Measurements from ENCODE around the gene ERGIC1.

The ERGIC1 gene

DNA sequence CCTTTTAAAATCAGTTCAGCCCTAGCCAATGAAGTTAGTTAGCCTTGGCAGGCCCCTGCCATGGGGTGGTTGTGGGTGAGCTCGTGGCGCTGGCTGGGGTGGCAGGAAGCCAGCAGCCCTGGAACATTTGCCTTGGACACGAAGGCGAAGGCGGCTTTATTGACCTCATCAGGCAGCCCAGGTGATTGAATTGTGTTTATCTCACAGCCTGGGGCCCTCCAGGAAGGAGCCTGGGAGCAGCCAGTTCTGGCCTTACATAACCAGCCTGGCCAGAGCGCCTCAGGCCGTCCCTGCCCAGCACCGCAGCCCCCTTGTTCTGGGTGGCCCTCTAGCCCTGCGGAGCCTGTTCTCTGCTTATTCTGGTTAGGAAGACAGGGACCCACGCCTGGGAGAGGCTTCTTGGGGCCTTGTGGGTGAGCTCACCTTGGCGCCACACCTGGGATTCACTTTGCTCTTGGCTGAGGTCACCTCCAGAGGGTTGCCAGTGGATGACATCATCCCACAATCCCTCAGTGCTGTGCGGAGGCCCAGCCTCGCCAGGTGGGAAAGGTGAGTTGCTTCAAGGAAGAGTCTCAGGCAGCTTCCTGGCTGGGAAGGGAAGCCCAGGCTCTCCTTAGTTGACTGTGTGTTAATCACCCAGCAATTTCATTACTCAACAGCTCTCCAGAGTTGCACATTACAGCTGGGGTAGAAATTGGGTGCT is 70.7 kb downstream of the ERGIC1 start:
- no peak for DNase-seq

DNA sequence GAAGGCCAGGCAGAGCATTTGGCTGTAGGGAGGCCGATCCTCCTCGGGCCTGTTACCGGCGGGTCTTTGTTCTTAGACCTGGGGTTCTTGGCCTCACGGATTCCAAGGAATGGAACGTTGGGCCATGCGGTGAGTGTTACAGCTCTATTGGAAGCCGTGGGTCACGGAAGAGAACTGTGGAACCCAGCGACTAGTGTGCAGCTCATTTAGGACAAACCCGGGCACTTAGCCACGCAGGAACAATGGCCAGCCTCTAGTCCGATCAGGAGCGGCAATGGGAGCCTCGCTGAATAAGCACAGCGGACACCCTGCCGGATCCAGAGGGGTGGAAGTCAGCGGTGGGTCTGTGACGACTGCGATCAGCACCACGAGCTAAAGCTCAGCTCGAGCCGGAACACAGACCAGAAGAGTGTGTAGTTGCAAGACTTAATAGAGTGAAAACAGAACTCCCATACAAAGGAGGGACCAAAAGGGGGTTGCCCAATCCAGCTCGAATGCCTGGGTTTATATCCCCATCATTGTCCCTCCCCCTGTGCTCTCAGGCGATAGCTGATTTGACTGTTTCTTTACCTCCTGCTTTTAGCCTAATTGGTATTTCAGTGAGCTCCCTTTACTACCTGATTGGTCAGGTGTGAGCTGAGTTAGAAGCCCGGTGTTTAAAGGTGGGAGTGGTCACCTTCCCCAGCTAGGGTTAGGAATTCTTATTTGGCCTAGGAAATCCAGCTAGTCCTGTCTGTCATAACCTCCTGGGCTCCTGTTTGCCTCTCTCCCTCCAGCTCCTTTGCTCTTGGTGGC is 71.5 kb downstream of the ERGIC1 start:
- DNase-seq, result no peak

DNA sequence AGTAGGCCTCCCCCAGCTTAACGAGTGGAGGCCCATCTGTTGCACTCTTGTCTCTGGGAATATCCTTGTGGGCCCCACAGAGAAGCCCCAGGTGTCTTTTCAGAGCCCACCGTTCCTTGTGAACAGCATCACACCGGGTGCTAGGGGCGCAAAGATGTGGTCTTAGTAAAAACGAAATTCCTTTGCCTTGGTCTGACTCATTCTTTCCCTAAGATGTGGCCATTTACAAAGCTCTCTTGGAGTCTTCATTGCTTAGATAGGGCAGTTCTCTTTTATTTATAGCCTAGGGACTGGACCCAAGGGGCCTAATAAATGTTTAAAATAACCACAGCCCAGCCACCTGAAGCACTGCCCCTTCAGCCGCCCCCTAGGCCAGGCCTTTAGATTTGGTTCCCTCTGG is 72.4 kb downstream of the ERGIC1 start:
- no peak for DNase-seq

DNA sequence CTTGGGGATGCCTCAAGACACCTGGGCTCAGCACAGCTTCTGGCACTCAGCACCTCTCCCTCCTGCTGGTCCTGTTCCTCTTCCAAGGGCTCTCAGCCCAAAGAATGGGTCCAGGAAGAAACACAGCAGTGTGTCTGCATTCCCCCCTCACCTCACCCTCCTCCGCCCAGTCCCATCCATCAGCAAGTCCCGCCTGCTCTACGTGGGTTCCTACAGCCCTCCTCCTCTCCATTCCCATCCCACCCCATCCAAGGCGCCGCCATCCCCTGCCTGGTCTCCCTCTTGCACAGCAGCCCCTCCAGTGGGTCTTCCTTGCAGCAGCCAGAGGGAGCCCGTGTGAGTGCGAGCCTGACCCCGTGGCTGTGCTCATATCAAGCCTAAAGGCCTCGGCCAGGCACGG is 72.8 kb downstream of the ERGIC1 start:
- DNase-seq, result no peak

DNA sequence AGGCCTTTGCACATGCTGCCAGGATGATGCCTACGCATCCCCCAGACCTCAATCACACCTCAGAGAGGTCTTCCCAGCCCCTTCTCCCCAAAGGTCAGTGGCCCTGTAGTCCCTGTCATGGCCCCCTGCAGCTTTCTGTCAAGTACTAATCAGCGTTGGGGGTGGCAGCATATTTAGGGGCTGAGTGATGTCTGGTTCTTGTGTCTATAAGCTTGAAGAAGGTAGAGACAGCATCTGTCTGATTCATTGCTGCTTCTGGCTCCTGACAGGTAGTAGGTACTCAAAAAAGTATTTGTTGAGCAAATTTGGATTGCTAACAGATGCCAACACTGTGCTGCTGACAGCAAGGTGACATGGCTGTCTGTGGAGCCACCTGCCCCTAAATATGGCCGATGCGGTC is 73.6 kb downstream of the ERGIC1 start:
- no peak for DNase-seq

DNA sequence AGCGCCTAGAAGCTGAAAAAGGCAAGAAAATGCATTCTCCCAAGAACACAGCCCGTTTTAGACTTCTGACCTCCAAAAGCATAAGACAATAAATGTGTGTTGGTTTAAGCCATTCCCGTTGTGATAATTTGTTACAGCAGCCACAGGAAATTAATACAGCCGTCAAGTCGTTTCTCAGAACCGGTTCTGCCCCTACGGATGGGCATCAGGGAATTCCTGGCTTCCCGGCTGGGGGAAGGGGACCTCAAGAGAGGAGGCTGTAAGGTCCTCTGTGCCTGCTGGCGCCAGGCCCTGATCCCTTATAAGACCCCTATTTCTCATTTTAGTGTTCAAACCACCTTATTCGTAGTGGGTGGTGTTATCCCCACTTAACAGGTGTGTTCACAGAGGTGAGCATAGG is 74.6 kb downstream of the ERGIC1 start:
- DNase-seq, result no peak

DNA sequence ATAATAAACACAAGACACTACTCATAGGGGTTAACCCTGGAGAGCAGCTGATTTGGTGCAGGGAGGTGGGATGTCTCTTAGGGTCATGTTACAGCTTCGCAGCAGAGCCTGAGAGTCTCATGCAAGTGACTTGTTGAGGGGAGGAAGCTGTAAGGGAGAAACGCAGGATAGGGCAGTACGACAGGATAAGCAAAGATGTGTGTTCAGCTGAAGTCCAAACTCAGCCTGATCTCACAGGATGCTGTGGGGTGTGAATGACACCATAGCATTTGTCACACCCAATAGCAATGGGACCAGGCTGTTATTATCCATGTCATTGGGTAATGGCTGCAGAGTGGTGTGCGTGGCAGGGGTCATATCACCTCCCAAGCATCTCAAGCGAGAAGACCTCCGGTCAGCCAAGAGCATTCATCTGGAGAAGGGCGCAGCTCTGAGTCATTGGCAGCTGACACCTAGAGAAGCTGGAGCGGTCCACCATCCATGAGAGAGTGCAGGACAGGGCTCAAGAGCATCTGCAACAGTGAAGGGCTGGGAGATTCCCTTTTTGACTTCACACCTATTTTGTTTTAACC is 76.0 kb downstream of the ERGIC1 start:
- DNase-seq, result no peak

DNA sequence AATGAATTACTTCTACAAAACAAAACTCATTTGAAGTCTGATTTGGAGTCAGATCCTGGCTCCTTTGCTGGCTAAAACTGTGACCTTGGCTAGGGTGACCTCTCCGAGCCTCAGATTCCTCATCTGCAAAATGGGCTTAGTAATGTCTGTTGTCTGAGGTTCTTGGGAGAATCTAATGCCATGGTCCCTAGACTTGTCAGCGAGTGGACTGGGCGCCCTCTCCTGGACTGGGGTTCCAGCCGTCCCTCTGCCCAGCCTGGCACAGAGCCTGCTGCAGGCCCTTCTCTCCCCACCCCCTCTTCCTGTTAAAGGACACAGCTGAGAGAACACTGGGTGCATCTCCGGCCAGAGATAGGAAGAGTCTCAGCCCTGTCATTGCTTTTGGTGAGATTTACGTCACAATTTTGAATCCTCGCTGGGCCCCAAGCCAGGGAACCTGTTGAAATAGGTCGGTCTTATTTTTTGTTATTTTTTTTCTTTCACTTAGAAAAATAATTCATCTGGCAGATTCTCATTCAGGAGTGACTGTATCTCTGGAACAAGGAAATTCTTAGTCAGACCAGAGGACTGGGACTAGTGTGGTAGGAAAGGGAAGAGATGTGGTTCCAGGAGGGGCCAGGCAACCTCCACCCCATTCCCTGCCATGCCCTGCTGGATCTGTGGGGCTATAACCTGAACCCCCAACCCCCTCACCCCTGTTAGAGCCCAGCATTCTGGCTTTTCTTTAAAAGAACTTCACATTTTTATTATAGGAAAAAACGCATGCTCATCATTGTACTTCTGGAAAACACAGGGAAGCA is 77.0 kb downstream of the ERGIC1 start:
- peak in 1 of 2 donors; percentile 15 for DNase-seq

DNA sequence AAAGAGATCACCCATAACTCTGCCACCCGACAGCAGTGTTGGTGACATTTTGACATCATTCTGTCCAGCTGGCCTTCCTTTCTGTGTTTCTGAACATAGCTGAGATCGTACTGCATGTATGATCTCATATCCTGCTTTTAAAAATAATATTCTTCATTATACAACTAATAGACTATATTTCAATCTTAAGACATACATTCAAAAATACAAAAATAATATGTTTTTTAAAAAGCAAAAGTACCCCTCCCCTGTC is 77.5 kb downstream of the ERGIC1 start:
- no peak for DNase-seq

DNA sequence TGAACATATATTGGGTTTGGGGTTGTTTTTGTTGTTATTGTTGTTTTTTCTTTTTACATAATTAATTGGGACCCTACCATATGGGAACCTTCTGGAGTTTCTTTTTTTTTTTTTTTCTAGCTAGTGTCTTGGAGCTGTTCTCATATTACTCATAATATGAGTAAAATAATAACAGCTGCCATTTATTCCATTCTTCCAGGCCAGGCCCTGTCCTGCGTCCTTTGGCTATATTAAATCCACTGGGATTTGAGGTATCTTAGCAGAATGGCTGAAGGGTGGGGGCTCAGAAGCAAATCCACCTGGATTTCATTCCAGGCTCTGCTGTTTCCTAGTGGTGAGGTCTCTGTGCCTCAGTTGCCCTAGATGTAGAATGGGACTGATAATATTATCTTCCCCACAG is 77.9 kb downstream of the ERGIC1 start:
- no peak for DNase-seq

DNA sequence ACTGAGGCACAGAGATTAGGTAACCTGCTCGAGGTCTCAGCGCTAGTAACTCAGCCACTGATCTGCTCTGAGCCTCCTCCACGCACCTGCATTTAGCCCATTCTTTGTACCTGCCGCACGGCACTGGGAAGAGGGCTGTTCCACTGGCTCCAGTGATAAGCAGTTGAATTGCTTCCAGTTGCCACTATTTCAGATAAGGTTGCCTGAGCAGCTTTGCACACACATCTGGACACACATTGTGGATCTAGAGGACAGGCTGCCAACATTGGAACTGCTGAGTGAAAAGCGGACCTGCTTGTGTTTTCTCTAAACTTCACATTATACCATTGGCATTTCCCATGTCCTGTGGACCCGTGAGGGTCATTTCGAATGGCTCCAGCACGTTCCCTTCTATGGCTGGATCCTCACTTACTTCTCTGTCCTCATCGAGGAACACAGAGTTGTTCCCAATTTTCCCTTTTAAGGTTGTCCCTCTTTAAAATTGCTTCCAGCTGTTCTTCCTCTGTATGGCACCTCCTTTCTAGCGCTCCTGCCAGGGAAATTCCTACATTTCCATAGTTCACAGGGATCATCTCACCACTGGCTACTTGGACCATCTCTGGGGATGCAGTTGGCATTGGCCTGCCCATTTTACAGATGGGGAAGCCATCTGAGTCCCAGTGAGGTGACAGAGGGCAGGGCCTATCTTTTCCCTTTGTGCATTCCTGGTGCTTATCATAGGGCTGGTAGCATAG is 79.2 kb downstream of the ERGIC1 start:
- DNase-seq, result no peak

DNA sequence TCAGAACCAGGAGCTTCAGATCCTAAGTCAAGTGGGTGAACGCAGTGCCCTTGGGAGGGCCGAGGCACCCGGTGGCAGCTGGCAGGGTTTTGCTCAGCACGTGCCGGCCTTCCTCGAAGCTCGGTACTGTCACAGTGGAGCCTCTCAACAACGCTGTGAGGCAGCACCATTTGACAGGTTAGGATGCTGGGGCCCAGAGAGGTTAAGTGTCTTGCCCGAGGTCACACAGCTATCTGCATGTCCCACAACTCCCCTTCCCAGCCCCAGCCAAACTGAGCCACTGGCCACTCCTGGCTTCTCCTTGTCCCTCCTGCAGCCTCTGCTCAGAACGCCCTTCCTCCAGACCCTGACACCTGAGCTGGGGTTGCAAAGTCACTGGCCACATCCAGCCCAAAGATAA is 81.5 kb downstream of the ERGIC1 start:
- DNase-seq, result no peak

DNA sequence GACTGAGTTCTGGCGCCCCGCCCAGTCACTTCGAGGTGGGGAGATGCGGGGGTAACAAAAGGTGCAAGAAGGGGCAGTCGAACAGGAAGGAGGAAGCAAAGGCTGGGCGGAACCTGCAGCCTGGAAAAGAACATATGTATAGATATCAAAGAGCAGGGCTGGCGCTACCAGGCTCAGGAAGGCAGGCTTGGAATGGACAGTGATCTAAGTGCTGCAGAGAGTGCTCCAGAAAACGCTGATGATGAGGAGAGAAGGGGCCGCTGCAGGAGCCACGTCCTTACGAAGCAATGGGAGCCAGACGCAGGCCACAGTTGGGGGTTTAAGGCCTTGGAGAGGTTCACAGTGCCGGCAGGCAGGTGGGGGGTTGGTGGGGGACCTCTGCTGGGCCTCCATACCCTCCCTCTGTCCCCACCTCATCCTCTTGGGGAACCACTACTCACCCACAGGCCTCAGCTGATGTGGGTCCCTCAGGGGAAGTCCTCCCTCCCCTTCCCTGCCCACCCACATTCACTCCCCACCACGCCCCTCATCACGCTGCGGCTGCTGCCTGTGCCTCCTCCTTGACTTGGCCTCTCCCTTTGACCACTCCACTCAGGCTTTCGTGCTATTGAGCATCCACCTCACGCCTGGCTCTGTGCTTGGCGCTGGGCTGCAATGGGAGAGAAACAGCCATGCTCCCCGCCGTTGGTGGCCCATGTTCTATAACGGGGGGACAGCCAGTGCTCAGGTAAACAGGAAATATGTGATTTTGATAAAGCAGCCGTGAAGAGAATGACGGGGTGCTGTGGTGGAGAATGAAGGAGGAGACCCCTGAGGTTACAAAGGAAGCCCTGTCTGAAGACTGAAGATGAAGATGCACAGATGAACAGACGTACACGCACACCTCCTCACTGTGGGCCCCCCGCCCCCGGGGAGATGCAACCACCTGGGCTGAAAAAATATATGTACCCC is 84.6 kb downstream of the ERGIC1 start:
- no peak for DNase-seq

DNA sequence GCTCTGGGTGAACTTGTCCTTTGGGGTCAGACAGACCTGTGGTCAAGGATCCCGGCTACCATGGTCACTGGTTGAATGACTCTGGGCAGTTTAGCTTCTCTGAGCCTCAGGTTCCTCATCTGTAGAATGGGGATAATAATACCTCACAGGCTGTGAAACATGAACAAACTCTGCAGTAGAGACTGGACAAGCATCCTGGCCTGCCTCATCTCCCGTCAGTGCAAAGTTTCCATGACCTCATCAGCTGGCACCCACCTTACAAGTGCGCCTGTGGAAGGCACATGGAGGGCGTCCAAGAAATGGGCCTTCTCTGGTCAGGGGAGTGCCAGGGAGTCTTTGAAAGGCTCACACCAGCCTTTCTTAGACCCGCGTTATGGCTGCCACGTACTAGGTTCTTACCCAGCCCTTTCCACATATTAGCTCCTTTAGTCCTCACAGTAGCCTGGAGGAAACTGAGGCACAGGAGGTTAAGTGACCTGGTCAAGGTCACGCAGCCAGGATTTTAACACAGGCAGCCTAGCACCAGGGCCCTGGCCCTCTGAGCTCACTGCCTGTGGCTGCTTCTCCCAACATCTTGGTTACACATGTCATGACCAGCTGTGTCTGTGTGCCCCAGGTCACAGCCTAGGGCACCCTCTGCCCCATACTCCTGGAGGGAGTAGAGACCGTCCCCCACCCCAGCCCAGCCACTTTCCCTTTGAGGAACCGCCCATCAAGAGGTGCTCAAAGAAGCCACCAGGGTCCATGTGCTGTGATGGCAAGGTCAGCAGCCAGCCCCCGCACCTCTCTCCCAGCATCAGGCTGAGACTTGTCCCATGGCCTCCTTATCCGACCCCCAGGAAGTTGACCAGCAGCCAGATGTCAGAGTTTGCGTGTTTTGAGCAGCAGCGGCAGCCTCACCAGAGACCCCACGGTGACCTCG is 85.7 kb downstream of the ERGIC1 start:
- DNase-seq, result no peak

DNA sequence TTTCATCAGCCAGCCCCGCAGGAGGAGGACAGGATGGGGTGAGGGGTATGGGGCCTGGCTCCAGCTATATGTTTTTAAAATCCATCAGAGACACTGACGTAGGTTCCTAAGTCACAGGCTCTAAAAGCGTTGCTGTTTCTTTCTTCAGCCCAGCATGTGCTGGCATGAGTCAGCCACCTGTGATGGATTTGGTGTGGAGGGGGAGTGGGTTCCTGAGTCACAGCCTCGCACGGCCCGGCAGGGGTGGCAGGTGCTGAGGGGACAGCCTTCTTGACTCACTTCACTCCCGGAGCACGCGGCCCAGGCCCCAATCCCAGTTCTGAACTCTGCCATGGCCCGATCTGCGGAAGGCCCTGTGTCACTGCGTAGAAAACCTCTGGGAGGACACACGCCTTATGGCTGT is 86.4 kb downstream of the ERGIC1 start:
- DNase-seq, result no peak

DNA sequence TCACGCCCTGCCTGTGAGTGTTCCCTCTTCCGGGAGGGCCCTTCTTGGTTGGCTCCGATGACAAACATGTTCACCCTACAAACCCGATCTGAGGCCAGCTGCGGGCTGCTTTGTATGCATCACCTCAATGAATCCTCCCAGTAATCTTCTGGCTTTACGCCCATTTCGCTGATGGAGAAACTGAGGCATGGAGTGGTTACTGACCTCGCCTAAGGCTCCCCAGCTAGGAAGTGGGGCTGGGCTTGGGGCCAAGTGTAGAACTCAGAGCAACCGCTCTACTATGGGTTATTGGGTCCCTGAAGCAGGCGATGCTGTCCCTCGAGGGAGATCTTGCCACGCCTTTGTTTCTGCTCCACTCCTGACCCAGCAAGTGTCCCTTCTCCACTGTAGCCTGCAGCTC is 86.9 kb downstream of the ERGIC1 start:
- no peak for DNase-seq

DNA sequence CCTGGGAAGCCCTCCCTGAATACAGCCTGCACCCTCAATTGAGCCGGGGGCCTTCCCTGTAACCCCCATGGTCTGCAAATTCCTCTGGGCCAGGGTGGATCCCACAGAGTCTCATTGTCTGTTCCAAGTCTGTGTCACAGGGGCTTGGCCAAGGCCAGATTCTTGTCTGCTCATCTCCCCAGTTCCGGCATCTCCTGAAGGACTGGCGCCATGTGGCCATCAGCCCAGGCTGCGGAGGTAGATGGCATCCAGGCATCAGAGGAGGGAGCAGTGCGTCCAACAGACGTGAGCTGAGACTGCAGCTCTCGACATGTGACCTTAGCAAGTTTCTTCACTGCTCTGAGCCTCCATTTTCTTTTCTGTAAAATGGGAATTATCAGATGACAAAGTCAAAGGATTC is 87.9 kb downstream of the ERGIC1 start:
- no peak for DNase-seq

DNA sequence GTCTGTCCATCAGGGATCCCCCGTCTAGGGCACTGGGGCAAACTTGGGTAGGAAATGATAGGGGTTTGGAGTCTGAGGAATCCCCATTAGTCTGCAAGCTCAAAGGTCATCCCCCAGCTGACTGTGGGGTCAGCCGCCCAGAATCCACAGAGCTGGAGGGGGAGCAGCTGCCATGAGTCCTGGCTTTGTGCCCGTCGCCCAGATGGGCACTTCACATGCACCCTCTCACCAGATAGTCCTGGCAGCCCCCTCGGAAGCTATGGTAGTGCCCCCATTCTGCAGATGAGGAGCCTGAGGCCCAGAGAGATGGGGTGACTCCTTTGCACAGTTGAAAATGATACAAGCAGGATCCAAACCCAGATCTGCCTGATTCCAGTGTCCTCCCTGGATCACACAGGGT is 89.5 kb downstream of the ERGIC1 start:
- DNase-seq, result no peak

DNA sequence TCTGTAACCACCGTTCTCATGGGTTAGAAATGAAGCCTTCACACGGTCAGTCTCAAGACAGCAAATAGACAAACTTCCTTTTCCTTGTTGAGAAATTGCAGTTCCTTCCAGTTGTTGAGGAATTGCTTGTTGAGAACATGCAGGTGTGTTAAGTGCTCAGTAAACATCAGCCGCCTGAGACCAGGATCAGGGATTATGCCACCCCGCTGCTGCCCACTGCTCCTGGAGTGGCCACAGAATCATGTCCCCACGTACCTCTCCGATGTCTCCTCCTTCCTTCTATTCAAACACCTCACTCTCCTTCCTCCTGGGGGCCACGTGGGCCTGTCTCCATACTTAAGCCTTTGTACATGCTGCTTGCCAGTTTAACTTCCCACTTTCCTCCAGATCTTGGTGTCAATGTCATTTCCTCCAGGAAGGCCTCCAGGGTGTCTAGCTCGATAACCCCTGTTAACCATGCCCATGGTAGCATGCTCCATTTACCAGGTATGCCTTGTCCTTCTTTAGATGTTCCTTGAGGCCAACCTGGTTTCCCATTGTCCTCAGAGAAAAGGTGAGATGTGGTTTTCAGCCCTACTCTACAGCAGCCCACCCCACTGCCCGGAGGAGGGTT is 91.4 kb downstream of the ERGIC1 start:
- no peak for DNase-seq

DNA sequence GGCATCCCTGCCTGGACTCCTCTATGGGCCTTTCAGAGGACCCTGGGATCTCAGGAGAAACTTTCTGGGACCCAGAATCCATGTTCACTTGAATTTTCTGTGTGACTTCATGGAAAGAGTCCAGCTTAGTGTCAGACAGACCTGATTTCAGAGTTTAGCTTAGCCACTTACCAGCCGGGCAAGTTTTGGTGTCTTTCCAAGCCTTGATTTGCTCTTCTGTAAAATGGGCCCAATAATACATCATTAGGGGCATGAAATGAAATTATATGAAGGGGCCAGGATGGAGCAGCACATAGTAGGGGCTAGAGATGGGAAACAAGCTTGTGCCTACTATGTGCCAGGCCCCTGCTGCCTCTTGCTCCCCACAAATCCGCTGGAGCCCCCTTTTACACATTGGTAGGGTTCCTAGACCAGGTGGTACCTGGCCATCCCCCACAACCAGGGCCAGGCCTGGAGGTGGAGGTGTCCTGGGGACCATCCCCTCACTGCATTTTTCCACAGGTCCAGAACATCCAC is 92.0 kb downstream of the ERGIC1 start:
- DNase-seq, result no peak
